ENCODE measurements around the gene TGDS. TPM values are rescaled to one million over a fixed set of nuclear protein-coding genes. Genes with fewer than 3 reads are reported as not detected.

The TGDS gene
- total and polyA plus RNA-seq, 2 of the 8 experiments (the other 6 are each of a cell fraction or from before 2014, with no cell fraction given) = 11.6 to 11.8 TPM

- Histone ChIP-seq H3K23me2 (ENCODE audit: low read depth, low read length) (no peaks in the 10 kb centered on the region), H2AK5ac (ENCODE audit: low read depth, low read length) (no peak overlapping the region), H2BK20ac (ENCODE audit: low read length) (no peak overlapping the region), H2BK15ac (ENCODE audit: low read length) (no peak overlapping the region), H3K27me3 (replicated peaks in 1 of 4; ENCODE audit: control insufficient read depth in 3 of 4, extremely low read depth in 1 of 4, insufficient read depth in 3 of 4, low read length in 3 of 4) (no peaks in the 10 kb centered on the region), H3K4me2 (ENCODE audit: insufficient read depth in 1 of 2, low read depth in 2 of 2, low read length in 2 of 2) (no peak overlapping the region), H3K18ac (ENCODE audit: extremely low read depth, low read length) (no peak overlapping the region), H3K4me1 (replicated peaks in 1 of 4; ENCODE audit: control insufficient read depth in 3 of 4, insufficient read depth in 4 of 4, low read length in 3 of 4) (no peaks in the 10 kb centered on the region), H3K23ac (ENCODE audit: insufficient read length) (no peak overlapping the region), H4K8ac (ENCODE audit: extremely low read depth, insufficient read depth, low read length) (no peak overlapping the region), H2BK120ac (replicated peaks; ENCODE audit: low read depth, low read length) (no peak overlapping the region), H3K9ac (replicated peaks in 1 of 4; ENCODE audit: extremely low read depth in 1 of 4, low read depth in 3 of 4, low read length in 3 of 4) (no peak overlapping the region), H3K27ac (ENCODE audit: low read depth, low read length) (no peak overlapping the region), H3K79me1 (ENCODE audit: low read depth, low read length) (no peaks in the 10 kb centered on the region), H3K4me3 (ENCODE audit: extremely low read depth in 1 of 4, insufficient read depth in 2 of 4, low read depth in 3 of 4, low read length in 4 of 4) (no peak overlapping the region), H2BK12ac (ENCODE audit: low read depth, low read length) (no peak overlapping the region), H2BK5ac (ENCODE audit: low read depth, low read length) (no peak overlapping the region), H4K20me1 (replicated peaks in 1 of 2; ENCODE audit: control insufficient read depth in 1 of 2, insufficient read depth in 2 of 2, low read length in 2 of 2) (no peaks in the 10 kb centered on the region), H3K56ac (replicated peaks; ENCODE audit: insufficient read length, low read depth, low read length) (no peak overlapping the region), H3K4ac (replicated peaks; ENCODE audit: insufficient read length, low read depth, low read length) (no peak overlapping the region), H4K5ac (ENCODE audit: insufficient read length, low read depth, low read length) (no peak overlapping the region), H3K36me3 (ENCODE audit: control insufficient read depth in 2 of 4, insufficient read depth in 4 of 4, low read length in 3 of 4) (peaks cover 0 to 45% (median 5%) of the 10 kb centered on the region in 4 experiments; a peak in 6 of 8 replicates), H4K91ac (replicated peaks; ENCODE audit: insufficient read length, low read length) (no peak overlapping the region), H2AFZ (ENCODE audit: low read length) (no peak overlapping the region), H3K9me3 (ENCODE audit: insufficient read depth in 2 of 2, low read depth in 1 of 2, low read length in 1 of 2) (no peaks in the 10 kb centered on the region), H3K14ac (ENCODE audit: insufficient read length) (no peak overlapping the region), H3K79me2 (ENCODE audit: control insufficient read depth in 1 of 2, insufficient read depth in 2 of 2, low read length in 2 of 2) (no peaks in the 10 kb centered on the region)
- 79% methylated on average over 4 of the region's 4 CpGs; no CpG with 5 or more reads in 1 of the 2 experiments for WGBS, 2 experiments (ENCODE audit: extremely low coverage in 1 of 2, insufficient coverage in 1 of 2, insufficient read length in 1 of 2, insufficient replicate concordance in 2 of 2, low coverage in 1 of 2, low lambda C conversion rate in 2 of 2, missing lambda C conversion rate in 1 of 2)
- FAIRE-seq (no peak), DNase-seq (ENCODE audit: low read depth in 1 of 2, low spot score in 2 of 2) (no peak)
- CTCF ChIA-PET (ENCODE audit: partially characterized antibody) = interaction anchor here (4.6 kb wide), 1 partner anchor 37 kb away, joined by 27 read pairs; no protein-coding TSS in a partner anchor
- POLR2A ChIA-PET (ENCODE audit: partially characterized antibody) = interaction anchor here (1.9 kb wide), 1 partner anchor 22 kb away, joined by 4 read pairs; the partner anchor contains the start of gene GPR180
- TF ChIP-seq RFX5 (IDR thresholded peaks at IDR 0.05; ENCODE audit: borderline replicate concordance, low read depth, low read length) = no peak
- TF ChIP-seq HDAC6 (IDR thresholded peaks at IDR 0.05; ENCODE audit: low read depth, low read length) = no peak
- no peak for TF ChIP-seq YY1 (IDR thresholded peaks at IDR 0.05; ENCODE audit: low read depth, low read length)
- no peak for TF ChIP-seq USF2 (IDR thresholded peaks at IDR 0.05; ENCODE audit: low read length)
- TF ChIP-seq CBX8 (IDR thresholded peaks at IDR 0.05; ENCODE audit: borderline replicate concordance, low read depth, low read length) = no peak
- TF ChIP-seq EGR1 (IDR thresholded peaks at IDR 0.05; ENCODE audit: borderline replicate concordance, low read depth, low read length) = no peak
- no peak for TF ChIP-seq JUND (IDR thresholded peaks at IDR 0.05; ENCODE audit: low read length)
- no peak for TF ChIP-seq BACH1 (IDR thresholded peaks at IDR 0.05; ENCODE audit: low read length)
- no peak for TF ChIP-seq ASH2L (IDR thresholded peaks at IDR 0.05; ENCODE audit: low read length)
- TF ChIP-seq SIN3A (conservative IDR thresholded peaks at IDR 0.05 in 1 of 2, IDR thresholded peaks at IDR 0.05 in 1 of 2; ENCODE audit: low read depth in 1 of 2, low read length in 2 of 2) = no peak
- TF ChIP-seq ZNF274 (IDR thresholded peaks at IDR 0.05; ENCODE audit: borderline replicate concordance, extremely low read depth, low read length) = no peak
- TF ChIP-seq EZH2 (IDR thresholded peaks at IDR 0.05; ENCODE audit: low read depth, low read length, severe bottlenecking) = no peak
- TF ChIP-seq POLR2AphosphoS5 (IDR thresholded peaks at IDR 0.05; ENCODE audit: low read depth, low read length) = no peak
- no peak for TF ChIP-seq SIRT6 (IDR thresholded peaks at IDR 0.05; ENCODE audit: low read length)
Measured at GRCh38 chr13:94623316-94623715, 27.4 kb upstream of the TGDS start.

Data from H1 (cell line).